NT2/D1 (cell line): Measurements from ENCODE around the gene INTS7.

ENCODE experiments used
- SUZ12 ChIP-seq: IDR thresholded peaks from 2 replicates; pipeline ENCODE4 v1.6.1; 2011; ENCODE audit not compliant: insufficient read length, insufficient read depth; ENCODE audit errors: extremely low read depth
- YY1 ChIP-seq: IDR thresholded peaks from 2 replicates; pipeline ENCODE4 v1.6.1; 2011; ENCODE audit not compliant: insufficient read length, insufficient read depth
- ZNF274 ChIP-seq: IDR thresholded peaks from 2 replicates; pipeline ENCODE4 v1.6.1; 2011; ENCODE audit warnings: mild to moderate bottlenecking, low read depth, low read length

DNA sequence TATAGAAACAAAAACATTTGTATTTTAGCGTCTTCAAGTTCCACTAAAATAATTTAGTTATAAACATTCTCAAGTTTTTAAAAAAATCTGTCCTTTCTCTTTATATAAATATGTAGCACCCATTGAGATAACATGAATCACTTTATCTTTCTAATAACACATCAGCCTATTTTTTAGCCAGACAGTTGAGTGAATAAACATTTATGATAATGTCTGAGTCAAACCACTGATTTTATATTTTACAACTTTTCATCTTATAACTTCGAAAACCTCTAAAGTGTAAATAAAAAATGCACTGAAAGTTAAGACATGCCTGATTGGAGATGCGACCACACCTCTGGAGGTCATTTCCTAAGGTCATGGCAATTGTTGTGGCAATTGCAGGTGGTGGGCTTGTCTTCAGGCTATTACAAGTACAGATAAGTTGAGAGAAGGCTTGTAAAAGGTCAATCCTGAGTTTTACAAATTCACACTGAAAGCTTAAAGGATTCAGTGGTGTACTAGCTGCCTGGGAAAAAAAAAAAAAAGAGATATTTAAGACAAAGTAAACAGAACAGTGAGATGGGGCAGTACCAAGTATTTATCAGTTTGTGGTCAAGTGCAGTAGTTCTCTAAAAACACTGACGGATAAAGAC is 67.0 kb downstream of the INTS7 start:
- no peak for TF ChIP-seq SUZ12
- TF ChIP-seq YY1: no peak
- TF ChIP-seq ZNF274: no peak
